ENCODE measurements around the gene CDH26.

The CDH26 gene

DNA sequence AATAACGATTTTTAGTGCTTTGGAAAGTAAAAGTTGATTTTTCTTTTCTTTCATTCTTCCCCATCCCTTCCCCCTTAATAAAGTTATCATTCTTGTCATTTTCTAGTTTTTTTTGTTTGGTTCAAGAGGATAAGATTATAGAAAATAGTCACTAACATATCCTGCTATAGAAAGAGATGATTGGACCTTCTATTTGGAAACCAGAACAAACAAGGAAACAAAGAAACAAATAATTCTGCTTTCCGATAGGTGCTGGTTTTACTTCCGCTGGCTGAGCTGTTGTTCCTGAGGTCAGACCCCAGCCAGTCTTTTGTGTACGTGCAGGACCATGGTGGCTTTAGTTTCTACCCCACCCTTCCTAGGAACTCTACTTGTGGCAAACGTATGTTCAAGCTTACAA, at the start of gene CDH26:
CDH26 (plus strand) TSS at position 301 of the 400 bp plus-strand sequence. CDS start 304 bp downstream, outside the sequence.
- no peak for DNase-seq

- DNase-seq, result no peak
These were observed 49.4 kb upstream of the CDH26 start for GRCh38 chr20:59908855-59909254.

- DNase-seq, result no peak
These were observed 47.2 kb upstream of the CDH26 start for GRCh38 chr20:59911041-59911440.

- peak in 1 of 2 experiments; percentile 9 for DNase-seq
These were observed 45.6 kb upstream of the CDH26 start for GRCh38 chr20:59912609-59913008.

DNA sequence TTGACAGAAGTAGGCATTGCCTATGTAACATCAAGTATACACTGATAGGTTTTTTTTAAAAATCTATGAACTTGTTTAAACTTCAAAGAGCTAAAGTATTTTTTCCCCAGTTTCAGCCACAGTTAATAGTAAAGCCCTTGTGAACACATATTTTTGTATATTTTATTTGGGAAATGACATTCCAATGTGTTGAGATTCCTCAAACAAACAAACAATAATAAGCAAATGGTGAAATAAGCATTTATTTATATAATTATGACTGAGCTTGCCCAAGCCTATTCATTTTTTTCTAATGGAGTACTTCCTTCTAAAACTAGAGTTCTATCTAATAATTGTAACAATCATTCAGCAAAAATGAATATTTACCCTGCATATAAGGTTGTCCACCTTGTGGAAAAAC, 37.3 kb upstream of the CDH26 start:
- DNase-seq, result no peak

GRCh38 chr20:59923514-59923913, 34.7 kb upstream of the CDH26 start:
- DNase-seq, result no peak

- DNase-seq, result no peak
These were observed 32.9 kb upstream of the CDH26 start for GRCh38 chr20:59925359-59925758.

- no peak for DNase-seq
These were observed 32.3 kb upstream of the CDH26 start for GRCh38 chr20:59925899-59926298.

DNA sequence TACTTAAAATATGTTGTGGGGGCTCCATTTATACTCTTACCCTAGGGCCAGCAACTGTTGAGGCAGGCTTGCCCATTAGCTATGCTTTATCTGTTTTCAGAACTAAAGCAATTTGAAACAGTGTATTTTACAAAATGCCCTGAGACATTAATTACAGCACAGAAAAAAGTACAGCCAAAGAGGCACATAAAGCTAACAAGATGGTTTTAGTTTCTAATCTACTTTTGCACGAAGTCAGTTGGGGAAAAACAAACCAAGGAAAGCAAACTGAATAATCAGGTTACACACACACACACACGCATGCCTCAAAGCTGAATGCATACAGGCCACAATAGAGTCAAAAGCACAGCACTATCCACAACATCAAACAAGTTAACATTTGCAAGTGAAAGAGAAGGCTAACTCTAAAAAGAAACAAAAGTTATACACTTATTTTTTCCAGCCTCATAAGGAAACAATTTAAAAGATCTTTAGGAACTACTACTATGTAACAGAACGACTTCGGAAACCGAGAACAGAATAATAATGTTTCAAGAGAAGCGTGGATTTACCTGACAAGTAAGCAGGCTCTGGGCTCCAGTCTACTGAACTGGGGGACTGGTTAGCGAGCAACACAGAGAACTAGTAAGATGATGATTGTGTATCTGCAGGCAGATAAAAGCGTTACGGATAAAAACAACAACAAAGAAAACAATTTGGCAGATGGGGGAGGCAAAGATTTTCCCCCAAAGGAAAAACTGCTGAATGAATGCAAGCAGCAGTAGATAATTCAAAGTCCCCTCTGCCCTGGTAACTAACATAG, 26.5 kb upstream of the CDH26 start:
- DNase-seq, result no peak

DNA sequence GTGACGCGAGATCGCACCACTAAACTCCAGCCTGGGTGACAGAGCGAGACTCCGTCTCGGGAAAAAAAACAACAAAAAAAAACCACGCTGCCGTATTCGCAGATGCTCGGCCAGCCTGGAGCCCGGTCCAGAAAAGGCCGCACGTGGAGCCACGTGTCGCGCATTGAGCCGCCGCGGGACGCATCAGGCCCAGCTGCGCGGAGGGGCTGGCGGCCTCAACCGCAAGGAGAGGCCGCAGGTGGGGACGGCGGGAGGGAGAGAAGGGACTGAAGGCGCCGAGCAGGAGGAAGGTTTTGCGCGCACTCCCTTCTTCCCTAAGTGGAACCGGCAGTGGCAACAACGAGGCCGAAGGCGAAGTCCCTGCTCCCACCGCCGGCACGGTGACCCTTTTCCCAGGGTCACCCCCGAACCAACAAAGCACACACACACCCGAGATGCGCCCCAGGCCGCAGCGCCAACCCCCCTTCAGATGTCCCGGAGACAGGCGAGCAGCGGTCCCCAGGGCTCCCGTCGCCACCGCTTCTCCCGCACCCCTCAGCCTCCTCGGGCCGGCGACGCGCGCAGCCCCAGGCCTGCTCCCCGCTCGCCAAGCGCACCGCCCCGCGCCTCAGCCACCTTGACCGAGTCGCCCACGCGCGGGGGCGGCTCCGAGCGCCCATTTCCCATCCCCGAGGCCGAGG, 25.5 kb upstream of the CDH26 start:
- DNase-seq, result no peak

- peak; percentile 43 to 45 for DNase-seq
These were observed 24.9 kb upstream of the CDH26 start, which contains the start of gene SYCP2 for GRCh38 chr20:59933296-59933848. Gene SYCP2 (minus strand): TSS chr20:59933637. CDS start chr20:59922413, 11,224 bp downstream.

DNA sequence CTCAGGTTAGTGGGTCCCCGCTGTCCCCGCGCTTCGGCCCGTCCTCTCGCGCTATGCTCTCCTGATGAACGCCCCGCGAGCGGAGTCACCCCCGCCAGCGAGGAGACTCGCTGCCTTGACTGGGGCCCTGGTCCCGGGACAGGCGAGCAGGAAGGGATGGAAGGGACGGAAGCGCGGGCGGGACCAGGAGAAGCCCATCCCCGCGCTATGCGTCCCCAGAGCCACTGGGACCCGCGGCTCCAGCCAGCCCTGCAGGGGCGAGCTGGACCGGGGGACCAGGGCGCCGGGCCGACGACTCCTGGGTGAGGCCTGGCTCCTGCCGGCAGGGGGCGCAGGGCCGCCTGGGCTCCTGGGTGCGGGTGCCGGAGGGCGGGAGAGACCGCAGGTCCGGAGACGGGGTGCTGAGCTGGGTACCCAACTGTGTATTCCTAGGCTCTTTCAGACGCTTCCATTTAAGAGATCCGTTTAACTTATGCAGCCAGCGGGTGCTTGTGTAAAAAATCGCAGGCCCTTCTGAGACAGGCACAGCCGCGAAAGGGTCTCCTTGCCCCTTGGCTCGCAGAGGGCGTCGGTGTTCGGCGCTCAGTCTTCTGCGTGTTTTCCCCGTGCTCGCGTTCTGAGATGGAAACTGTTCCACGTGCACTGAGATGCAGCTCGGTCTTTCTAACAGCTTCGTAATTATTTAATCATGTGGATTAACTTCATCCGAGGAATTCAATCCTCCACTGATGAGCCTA, 24.2 kb upstream of the CDH26 start:
- peak; percentile 62 to 72 for DNase-seq

GRCh38 chr20:59935457-59936185, 22.6 kb upstream of the CDH26 start:
- no peak for DNase-seq

DNA sequence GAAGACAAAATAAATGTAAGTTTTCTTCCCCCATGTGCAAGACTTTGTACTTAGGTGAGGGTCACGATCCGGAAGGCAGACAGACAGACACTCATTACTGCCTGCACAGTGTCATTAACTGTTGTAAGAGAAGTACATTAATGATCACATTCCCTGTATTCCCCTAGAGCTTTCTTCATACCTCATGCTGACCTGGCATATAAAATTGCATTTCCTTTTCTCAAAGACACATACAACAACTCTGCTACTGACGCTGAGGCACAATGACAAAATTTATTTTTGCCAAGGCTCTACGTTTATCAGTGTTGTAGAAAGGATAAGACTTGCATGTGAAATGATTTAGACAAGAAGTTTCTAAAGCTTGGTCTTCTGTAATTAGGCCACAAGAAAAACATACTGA, 21.8 kb upstream of the CDH26 start:
- no peak for DNase-seq

DNA sequence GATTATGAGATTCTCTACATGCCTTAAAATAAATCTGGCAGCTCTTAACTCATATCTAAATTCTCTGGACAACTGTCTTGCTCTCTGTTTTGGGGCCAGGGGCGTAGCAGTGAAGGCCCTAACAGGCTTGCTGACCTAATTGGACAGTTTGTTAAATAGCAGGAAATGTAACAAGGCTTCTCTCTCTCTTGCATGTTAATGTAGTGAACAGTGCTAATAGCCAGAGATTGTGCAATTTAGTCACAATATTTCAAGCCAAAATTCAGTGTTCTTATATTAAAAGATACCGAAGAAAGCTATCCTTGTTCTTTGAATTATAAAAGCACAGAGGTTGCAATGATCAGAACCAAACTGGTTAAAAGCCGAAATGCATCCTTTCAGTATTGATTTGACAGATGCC, 21.1 kb upstream of the CDH26 start:
- DNase-seq, result no peak

DNA sequence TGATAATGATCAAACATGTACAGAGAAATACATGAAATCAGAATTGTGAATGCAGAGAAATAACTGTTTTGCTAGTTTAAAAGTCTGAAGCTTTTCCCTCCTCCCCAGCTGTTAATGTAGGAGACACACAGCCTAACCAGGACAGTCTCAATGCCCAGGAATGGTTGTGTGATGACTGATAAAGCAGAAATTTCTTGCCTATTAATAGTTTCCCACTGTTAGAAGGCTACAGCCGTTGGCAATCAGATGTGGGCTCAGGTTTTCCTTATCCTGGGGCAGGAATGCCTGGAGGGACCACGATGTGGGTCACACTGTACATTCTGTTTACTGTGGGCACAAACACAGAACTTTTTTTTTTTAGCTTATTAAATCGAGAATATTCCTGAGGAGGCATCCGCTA, 20.0 kb upstream of the CDH26 start:
- no peak for DNase-seq

DNA sequence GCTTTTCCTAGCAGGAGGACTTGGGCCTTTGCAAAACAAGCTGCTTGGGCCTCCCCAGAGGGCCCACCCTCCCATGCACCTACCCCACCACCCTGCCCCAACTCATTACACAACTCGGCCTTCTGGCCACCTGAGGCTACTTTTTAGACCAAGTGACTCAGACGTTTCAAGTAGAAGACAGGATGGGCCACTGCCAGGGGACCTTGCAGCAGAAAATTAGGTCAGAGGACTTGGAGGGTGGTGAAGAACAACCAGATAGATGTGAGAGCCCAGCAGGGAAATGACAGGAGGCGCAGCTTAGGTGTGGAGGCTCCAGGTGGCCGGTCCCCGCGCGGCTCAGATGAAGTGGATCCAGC, 19.5 kb upstream of the CDH26 start:
- DNase-seq, result no peak

GRCh38 chr20:59939052-59939878, 19.0 kb upstream of the CDH26 start:
- DNase-seq, result no peak

- no peak for DNase-seq
These were observed 18.4 kb upstream of the CDH26 start for GRCh38 chr20:59939879-59940128.

GRCh38 chr20:59940129-59940955, 17.9 kb upstream of the CDH26 start, which contains the start of the genes FAM217B and PPP1R3D:
Gene FAM217B (plus strand): TSS chr20:59940389. CDS start chr20:59943944, 3,555 bp downstream.
Gene PPP1R3D (minus strand): TSS chr20:59940305. CDS start chr20:59939931, 374 bp downstream.
- DNase-seq, result peak; percentile 92 to 94

DNA sequence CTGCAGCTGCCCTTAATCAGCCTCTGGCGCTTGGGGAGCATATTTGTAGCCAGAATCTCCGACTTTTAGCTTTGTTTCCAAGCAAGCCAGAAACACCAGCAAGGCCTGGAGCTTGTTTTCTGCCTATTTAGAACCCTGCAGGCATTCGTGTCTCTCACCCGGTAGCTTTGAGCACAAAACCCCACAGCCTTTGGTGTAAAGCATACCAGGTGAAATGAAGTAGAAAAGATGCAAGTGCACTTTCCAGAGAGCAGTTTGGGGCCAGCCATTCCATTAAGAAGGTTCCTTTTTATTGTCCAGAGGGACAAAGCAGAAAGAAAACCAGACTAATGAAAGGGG, 17.3 kb upstream of the CDH26 start:
- no peak for DNase-seq
